ENCODE data around the gene GBA2. TPM values are rescaled to one million over a fixed set of nuclear protein-coding genes. Genes with fewer than 3 reads are reported as not detected.

The GBA2 gene
- total and polyA plus RNA-seq, 2 experiments from 2014 or later = 20.3 to 27.6 TPM

DNA sequence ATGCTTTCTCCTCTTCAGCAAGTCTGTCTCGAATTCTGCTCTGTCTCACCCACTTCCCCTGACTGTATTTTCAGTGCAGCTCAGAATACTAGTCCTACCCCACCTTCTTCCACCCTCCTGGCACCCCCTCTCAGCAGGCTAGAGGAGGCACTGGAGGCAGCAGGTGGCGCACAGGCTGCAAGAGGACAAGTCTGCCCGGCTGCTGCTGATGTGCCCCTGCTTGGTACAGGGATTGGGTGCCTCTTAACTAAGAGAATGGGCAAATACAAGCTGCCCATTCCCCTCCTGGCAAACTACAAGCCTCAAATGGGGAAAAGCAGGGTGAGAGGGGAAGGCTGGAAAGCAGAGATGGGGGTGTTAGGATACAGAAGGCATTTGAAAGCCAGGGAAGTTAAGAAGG, 22.1 kb downstream of the GBA2 start:
- DNase-seq = peak; percentile 66
- peak overlapping the region; percentile 100 for H3K4me2 ChIP-seq (ENCODE audit: unreplicated experiment)
- H3K27ac ChIP-seq = peak overlapping the region; percentile 89
- H3K9me2 ChIP-seq (ENCODE audit: insufficient read depth) = no peaks in the 10 kb centered on the region
- H3K9me3 ChIP-seq (ENCODE audit: low read depth) = no peaks in the 10 kb centered on the region
- 77 to 79% methylated on average over 3 of the region's 3 CpGs for WGBS, 2 experiments (ENCODE audit: low coverage in 1 of 2, low lambda C conversion rate in 2 of 2, missing lambda C conversion rate in 2 of 2)
- H3K36me3 ChIP-seq (ENCODE audit: low read depth) = peaks cover 36% of the 10 kb centered on the region
- H3K79me2 ChIP-seq (ENCODE audit: insufficient read depth) = peaks cover 95% of the 10 kb centered on the region
- in situ Hi-C loops (cut with MboI) = no loop called here
- peaks cover 37% of the 10 kb centered on the region for H3K4me1 ChIP-seq (ENCODE audit: insufficient read depth)
- TF ChIP-seq EZH2 (IDR thresholded peaks at IDR 0.05; ENCODE audit: insufficient read depth, poor library complexity, severe bottlenecking) = no peak
- TF ChIP-seq EZH2phosphoT487 (IDR thresholded peaks at IDR 0.05; ENCODE audit: insufficient read depth, low read depth) = no peak
- H4K20me1 ChIP-seq (ENCODE audit: insufficient read depth) = no peaks in the 10 kb centered on the region
- no peak overlapping the region for H2AFZ ChIP-seq
- H3K4me3 ChIP-seq = peak overlapping the region; percentile 96
- H3F3A ChIP-seq (ENCODE audit: insufficient read depth) = peaks cover 60% of the 10 kb centered on the region
- H3K27me3 ChIP-seq (replicated peaks; ENCODE audit: insufficient read depth) = no peaks in the 10 kb centered on the region
- peak overlapping the region; percentile 95 for H3K9ac ChIP-seq

DNA sequence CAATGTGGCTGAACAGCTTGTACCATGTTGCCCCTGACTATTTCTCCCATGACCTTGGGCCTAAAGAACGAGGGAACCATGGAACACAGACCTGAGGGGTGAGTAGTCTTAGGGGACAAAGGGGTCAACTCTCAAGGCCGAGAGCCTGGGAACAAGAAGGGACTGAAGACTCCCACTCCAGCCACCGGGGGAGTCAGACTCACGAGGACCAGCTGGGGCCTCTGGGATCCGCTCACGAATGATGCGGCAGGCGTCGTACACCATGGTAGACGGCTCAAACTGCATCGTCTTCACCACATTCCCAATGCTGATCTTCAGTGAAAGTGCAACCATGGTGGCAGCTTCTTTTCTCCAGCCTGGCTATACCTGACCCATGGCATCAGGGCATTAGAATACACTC, 23.7 kb downstream of the GBA2 start:
- no peak for TF ChIP-seq EZH2 (IDR thresholded peaks at IDR 0.05; ENCODE audit: insufficient read depth, poor library complexity, severe bottlenecking)
- no peak for TF ChIP-seq EZH2phosphoT487 (IDR thresholded peaks at IDR 0.05; ENCODE audit: insufficient read depth, low read depth)
- in situ Hi-C loops (cut with MboI) = no loop called here
- H3K27ac ChIP-seq = no peak overlapping the region

DNA sequence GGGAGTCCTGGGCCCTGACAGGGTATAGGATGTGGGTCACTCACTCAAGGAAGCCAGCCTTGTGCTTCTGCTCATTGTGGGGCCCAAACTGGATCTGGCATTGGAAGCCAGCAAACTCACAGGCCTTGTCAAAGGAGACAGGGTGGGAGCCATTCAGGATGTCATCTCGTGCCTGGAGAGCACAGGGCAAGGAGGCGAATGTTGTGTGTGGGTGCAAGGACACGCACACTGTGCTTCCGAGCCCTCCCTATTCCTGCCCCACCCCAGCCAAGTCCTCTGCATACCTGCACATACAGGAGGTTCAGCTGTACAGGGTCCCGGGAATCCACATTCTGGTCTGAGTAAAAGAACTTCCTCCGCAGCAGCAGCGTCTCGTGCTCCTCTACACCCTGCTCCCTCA, 25.1 kb downstream of the GBA2 start:
- H3K4me3 ChIP-seq = no peak overlapping the region
- no peaks in the 10 kb centered on the region for H3K9me3 ChIP-seq (ENCODE audit: low read depth)
- peaks cover 97% of the 10 kb centered on the region for H3K79me2 ChIP-seq (ENCODE audit: insufficient read depth)
- 90 to 96% methylated on average over 8 of the region's 8 CpGs for WGBS, 2 experiments (ENCODE audit: low coverage in 1 of 2, low lambda C conversion rate in 2 of 2, missing lambda C conversion rate in 2 of 2)
- no peak for DNase-seq
- H3K27me3 ChIP-seq (replicated peaks; ENCODE audit: insufficient read depth) = no peaks in the 10 kb centered on the region
- peaks cover 23% of the 10 kb centered on the region for H3K4me1 ChIP-seq (ENCODE audit: insufficient read depth)
- H3K27ac ChIP-seq = no peak overlapping the region
- H3K4me2 ChIP-seq (ENCODE audit: unreplicated experiment) = no peak overlapping the region
- in situ Hi-C loops (cut with MboI) = loop anchor here (25.0 kb wide), 1 partner anchor 112 kb away; the partner anchor contains the start of genes CD72 and TESK1
- TF ChIP-seq EZH2phosphoT487 (IDR thresholded peaks at IDR 0.05; ENCODE audit: insufficient read depth, low read depth) (no peak), EZH2 (IDR thresholded peaks at IDR 0.05; ENCODE audit: insufficient read depth, poor library complexity, severe bottlenecking) (no peak)
- H3F3A ChIP-seq (ENCODE audit: insufficient read depth) = peaks cover 58% of the 10 kb centered on the region
- H3K9me2 ChIP-seq (ENCODE audit: insufficient read depth) = no peaks in the 10 kb centered on the region
- peaks cover 66% of the 10 kb centered on the region for H3K36me3 ChIP-seq (ENCODE audit: low read depth)
- H3K9ac ChIP-seq = no peak overlapping the region
- H4K20me1 ChIP-seq (ENCODE audit: insufficient read depth) = no peaks in the 10 kb centered on the region
- no peak overlapping the region for H2AFZ ChIP-seq

More for the DNA sequence above, 23.7 kb downstream of the GBA2 start:
- H3K9me3 ChIP-seq (ENCODE audit: low read depth) = no peaks in the 10 kb centered on the region
- peaks cover 61% of the 10 kb centered on the region for H3F3A ChIP-seq (ENCODE audit: insufficient read depth)
- H3K4me3 ChIP-seq = no peak overlapping the region
- no peaks in the 10 kb centered on the region for H3K27me3 ChIP-seq (replicated peaks; ENCODE audit: insufficient read depth)
- H3K79me2 ChIP-seq (ENCODE audit: insufficient read depth) = peaks cover 97% of the 10 kb centered on the region
- 94 to 95% methylated on average over 11 of the region's 11 CpGs for whole genome bisulfite sequencing, 2 experiments (ENCODE audit: low coverage in 1 of 2, low lambda C conversion rate in 2 of 2, missing lambda C conversion rate in 2 of 2)
- H3K9ac ChIP-seq = no peak overlapping the region
- peaks cover 52% of the 10 kb centered on the region for H3K36me3 ChIP-seq (ENCODE audit: low read depth)
- no peaks in the 10 kb centered on the region for H4K20me1 ChIP-seq (ENCODE audit: insufficient read depth)
- H2AFZ ChIP-seq = no peak overlapping the region
- DNase-seq = no peak
- H3K9me2 ChIP-seq (ENCODE audit: insufficient read depth) = no peaks in the 10 kb centered on the region
- H3K4me1 ChIP-seq (ENCODE audit: insufficient read depth) = peaks cover 35% of the 10 kb centered on the region
- no peak overlapping the region for H3K4me2 ChIP-seq (ENCODE audit: unreplicated experiment)

DNA sequence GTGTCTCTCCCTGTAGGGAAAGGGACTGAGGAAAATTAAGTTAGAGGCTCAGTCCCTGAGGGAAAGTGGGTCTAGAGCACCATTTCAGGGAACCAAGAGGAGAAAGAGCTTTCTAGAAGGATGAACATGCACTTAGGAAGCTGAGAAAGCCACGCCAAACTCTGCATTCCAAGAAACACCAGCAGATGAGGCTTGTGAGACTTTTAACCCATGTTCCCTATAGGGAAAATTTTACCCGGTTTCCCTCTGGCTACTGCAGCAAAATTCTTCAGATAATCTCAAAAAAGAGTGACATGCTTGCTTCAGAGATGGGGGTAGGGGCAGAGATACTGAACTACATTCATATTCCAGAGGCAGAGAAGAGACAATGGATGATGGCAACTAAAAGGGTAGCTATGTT, 25.6 kb downstream of the GBA2 start:
- Histone ChIP-seq H3K27ac (no peak overlapping the region), H3K36me3 (ENCODE audit: low read depth) (peaks cover 68% of the 10 kb centered on the region), H2AFZ (no peak overlapping the region), H4K20me1 (ENCODE audit: insufficient read depth) (no peaks in the 10 kb centered on the region), H3K27me3 (replicated peaks; ENCODE audit: insufficient read depth) (no peaks in the 10 kb centered on the region), H3K9me2 (ENCODE audit: insufficient read depth) (no peaks in the 10 kb centered on the region), H3K4me1 (ENCODE audit: insufficient read depth) (peaks cover 19% of the 10 kb centered on the region), H3K9ac (no peak overlapping the region), H3K4me3 (no peak overlapping the region), H3K79me2 (ENCODE audit: insufficient read depth) (peaks cover 97% of the 10 kb centered on the region), H3F3A (ENCODE audit: insufficient read depth) (peaks cover 53% of the 10 kb centered on the region), H3K9me3 (ENCODE audit: low read depth) (no peaks in the 10 kb centered on the region), H3K4me2 (ENCODE audit: unreplicated experiment) (no peak overlapping the region)
- TF ChIP-seq EZH2phosphoT487 (IDR thresholded peaks at IDR 0.05; ENCODE audit: insufficient read depth, low read depth) = no peak
- no peak for TF ChIP-seq EZH2 (IDR thresholded peaks at IDR 0.05; ENCODE audit: insufficient read depth, poor library complexity, severe bottlenecking)
- in situ Hi-C loops (cut with MboI) = loop anchor here (25.0 kb wide), 1 partner anchor 111 kb away; the partner anchor contains the start of genes CD72 and TESK1
- 67 to 79% methylated on average over 2 of the region's 2 CpGs for WGBS, 2 experiments (ENCODE audit: low coverage in 1 of 2, low lambda C conversion rate in 2 of 2, missing lambda C conversion rate in 2 of 2)
- no peak for DNase-seq

All from GM23248 (cell line).